GM21526 (cell line): ENCODE measurements around the gene POC1A.

Experiments used
- ATAC-seq: cut with Tn5 transposase; IDR thresholded peaks from one replicate; pipeline ENCODE4 v1.9.1; 2021; ENCODE audit warnings: moderate library complexity; ENCODE audit not compliant: unreplicated experiment, low FRiP score

Gene POC1A

DNA sequence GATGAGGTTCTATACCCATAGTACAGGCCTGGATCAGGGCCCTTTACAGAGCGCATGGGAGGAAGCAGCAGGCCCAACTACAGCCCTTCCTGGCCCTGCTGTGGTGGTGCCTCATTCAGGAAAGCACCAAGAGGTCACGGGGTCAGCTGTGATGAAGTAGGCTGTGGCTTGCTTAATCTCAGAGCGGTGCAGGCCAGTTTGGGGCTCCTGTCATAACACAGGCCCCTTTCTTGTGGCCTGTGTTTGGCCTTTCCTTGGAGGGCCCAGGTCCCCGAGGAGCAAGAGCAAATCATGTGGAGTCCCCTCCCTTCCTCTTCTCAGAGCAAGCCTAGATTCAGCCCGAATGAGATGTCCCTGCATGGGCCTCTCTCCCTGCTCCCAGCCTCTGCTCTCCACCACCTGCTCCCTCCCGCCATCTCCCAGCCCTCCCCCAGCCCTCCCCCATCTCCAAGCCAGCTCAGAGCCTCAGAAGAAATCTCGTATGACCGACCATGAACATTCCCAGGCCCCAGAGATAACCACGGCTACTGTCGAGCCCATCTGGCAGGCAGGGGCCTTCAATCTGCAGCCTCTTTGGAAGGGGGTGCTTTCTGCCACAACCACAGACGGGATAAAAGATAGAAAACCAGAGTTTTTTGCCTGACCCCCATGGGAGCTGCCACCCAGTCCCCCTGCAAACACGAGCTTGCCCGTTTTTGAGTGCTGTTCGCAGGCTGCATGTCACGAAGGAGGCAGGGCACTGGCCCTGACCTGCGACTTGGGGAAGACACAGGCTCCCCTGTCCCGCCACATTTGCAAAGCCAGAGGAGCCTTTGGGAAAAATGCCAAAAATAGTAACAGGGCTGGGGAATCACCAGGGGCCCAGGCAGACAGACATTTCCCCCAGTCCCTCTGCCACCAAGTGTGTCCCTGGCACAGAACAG lies 65.5 kb downstream of the POC1A start:
- no peak for ATAC-seq

DNA sequence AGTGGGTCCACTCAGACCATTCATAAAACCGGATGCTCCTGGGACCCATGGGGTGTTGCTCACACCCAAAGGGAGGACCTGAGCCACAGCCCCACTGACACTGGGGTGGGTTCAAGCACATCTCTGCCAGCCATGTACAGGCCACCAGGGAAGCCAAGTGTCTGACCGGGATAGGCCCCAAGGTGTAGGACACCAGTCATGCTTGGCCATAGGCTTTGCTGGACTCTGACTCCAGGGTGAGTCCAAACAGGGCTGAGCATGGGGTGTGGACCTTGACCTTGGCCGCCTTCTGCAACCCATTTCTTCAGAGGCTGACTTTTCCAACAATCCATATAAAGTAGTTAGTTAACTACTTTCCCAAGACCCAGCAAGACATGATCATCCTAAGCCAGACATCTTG lies 66.5 kb downstream of the POC1A start:
- no peak for ATAC-seq

DNA sequence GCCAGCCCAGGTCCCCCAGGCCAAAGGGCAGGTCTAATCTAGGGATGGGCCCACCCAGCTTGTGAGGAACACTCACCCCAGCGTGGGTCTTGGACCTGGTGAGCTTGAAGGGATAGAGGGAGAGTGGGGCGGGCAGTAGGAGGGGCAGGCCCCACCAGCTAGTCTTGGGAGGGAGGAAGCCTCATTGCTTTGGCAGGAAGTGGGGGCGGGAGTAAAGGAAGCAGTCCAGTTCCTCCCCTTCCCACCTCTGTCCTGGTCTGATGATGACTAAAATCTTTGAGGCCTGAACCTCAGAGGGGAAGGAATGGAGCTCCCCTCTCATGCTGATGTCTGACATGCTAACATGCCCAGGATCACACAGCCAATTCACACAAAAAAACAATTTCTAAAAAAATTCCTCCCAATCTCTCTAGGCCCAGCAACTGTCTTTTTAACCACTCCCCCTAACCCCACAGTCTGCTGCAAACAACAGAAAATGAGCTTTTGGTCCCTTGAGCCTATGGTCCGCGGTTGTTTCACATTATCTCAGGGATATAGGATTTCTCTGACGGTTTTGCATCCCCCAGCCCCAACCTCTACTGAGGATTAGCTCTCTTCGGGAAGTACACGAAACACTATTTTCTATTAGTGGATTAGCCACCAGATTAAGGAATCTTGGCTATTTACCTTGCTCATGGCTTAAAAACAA lies 67.1 kb downstream of the POC1A start:
- no peak for ATAC-seq

DNA sequence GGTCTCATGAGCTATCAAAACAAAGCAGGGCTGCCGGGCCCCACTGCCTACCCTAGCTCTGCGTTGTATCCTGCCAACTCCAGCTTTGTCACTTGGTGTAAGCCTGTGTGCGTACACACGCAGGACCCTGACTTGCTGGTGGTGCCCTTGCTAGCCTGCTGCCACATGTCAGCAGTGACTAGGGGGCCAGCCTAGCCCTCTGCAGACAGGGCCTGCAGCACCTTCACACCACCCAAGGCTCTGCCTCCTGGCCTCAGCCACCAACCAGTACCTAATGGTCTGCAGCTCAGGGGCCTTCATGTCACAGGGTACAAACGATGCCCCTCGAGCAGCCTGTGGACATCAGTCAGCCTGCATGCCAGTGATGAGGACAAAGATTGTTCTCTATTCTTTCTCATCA lies 67.8 kb downstream of the POC1A start:
- no peak for ATAC-seq

DNA sequence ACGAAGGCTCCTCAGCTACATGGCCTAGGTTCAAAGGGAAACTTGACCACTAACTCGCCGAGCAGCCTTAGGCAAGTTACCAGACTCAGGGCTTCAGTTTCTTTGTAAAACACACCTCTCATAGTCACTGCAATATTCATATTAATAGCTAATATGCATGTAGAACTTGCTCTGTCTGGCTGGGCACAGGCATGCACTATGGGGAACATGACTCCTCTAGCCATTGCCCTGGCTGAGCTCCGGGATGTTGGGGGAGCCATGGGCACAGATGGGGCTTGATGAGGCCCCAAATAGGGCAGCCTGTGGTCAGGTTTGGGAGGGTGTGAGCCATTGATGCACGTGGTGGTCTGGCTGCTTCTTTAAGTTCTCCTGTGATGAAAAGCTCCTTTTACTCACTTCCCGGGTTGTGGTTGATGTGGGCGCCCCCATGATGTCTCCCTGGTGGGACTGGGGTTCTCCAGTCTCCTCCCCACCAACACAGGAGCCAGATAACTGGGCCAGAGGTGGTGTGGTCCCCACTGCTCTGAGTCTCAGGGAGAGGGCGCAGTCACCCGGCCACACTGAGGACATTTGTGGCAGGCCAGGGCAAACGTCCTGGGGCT lies 68.4 kb downstream of the POC1A start:
- ATAC-seq, result no peak

DNA sequence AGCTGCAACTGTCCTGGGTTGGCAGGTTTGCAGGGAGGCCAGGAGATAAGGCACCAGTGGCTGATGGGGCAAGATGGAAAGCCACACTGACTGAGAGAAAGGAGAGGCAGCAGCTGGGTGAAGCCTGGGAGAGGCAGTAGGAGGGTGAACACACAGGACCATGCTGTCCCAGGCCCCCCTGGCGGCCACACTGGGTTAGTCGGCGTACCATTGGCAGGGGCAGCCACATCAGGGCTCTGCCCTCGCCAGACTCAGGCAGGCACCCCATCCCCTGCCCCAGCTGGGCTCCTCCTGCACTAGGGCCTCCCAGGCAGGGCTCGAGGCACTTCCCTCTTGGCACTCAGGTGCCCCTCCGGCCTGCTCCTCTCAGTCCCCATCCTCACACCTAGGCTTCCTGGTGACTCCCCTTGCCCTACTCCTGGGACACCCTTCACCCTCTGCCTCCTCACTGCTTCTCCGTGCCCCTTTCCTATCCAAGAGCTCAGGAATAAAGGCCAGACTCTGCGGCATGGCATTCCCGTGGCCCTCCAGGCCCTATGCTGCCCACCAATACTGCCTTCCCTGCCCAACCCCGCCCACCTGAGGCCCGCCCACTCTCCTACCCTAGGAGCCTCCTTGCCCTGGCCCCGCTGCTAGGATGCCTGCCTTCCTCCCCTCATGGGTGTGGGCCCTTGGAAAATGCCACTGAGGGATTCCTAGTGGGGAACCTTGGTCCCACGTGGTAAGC lies 69.1 kb downstream of the POC1A start:
- ATAC-seq, result no peak

DNA sequence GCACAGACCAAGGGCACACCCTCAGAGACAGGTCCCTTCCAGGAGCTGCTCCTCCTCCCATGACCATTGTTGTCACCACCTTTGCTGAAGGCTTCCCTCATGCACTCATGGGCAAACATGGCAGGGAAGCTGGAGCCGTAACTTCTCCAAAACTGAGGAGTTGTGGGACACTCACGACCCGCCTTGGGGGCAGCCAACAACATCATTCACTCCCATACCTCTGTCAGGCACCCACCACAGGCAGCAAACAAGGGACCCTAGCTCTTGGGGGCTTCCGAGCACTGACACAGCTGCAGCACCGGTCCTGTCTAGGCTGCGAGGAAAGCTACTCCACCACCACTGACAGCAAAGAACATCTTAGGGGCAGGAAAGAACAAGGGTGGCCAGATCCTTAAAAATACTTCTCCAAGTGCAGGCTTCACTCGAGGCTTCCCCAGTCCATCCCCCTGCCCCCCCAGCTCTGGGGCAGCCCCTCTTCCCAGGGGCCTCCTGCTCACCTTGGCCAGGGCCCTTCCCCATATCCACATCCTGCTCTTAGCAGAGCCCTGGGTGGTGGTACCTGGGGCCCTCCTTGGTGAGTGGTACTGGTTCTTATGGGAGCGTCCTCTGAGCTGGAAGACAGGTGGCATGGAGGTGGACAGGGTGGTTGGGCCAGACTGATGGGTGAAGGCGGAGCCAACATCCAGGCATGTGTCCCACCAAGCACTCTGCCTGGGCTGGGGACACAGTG lies 69.8 kb downstream of the POC1A start:
- no peak for ATAC-seq

DNA sequence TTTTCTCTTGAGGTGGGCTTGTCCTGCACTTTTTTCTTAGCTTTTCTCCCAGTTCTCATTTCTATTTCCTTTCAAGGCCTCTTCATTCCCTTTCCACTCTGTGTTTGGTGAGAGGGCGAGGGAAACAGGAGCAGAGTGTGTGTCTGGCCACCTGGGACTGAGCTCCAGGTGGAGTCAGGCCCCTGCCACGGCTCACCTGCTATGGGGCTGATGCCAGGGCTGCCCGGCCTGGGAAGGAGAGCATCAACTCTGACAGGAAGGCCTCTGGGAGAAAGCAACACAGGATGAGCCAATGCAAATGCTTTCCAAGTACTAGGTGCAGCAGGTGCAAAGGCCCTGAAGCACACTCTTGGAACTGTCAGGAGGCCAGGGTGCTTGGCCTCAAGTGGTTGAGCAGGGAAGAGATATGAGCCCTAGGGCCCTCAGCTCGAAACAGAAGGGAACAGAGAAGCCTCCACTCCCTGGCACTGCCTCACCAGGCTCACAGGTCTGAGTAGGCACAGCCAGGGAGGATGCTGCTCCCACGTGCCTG lies 70.6 kb downstream of the POC1A start:
- no peak for ATAC-seq

DNA sequence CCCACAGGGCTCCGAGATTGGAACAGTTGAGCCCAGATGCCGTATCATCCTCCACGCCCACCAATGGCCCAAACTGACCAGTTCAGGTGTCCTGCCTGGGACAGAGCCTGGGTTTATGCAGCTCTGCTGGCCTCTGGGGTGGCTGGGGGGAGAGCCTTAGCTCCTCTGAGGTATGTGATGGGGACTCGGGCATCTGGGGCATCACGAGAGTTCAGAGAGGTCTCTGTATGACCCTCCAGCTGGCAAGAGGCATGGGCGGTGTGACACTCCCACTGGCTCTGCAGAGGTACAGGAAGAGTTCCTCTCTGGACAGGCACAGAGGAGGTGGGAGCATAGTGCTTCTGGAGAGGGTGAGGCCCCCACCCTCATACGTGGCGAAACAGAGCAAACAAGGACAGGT lies 71.3 kb downstream of the POC1A start:
- ATAC-seq, result no peak

DNA sequence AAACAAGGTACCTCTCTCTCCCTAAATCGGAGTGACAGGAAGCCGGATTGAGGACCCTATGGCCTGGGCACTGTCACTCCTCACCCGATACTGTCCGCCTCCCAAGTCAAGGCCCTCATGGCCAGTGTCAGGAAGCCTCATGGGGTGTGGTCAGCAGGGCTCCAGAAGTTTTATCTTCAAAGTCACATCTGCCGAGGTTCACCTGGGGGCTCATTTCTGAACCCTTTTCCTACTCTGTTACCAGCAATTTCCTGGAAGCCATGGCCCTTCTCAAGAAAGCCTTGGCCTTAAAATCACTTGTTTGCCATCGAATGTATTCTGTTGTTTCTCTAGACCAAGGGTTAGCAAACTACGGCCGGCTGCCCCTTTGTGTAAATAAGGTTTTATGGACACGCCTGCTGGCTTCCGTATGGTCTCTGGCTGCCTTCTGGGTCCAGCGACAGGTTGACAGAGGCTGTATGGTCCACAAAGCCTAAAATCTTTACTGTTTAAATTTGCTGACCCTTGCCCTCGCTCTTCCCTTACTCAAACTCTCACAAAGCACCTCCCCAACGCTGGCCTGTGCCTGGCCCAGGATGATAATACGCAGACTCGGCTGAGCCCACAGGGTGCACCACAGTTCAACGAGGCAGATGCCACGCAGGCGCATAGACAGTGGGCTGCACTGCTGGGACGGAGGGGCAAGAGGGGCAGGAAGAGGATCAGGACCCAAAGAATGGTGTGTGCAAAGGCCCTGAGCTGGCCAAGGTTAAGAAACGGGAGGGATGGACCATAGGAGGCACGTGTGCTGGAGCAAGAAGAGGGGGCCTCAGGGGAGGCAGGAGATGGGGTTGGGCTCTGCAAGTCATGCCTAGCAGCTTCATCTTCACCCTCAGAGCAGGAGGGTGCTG lies 73.1 kb downstream of the POC1A start:
- ATAC-seq, result no peak

DNA sequence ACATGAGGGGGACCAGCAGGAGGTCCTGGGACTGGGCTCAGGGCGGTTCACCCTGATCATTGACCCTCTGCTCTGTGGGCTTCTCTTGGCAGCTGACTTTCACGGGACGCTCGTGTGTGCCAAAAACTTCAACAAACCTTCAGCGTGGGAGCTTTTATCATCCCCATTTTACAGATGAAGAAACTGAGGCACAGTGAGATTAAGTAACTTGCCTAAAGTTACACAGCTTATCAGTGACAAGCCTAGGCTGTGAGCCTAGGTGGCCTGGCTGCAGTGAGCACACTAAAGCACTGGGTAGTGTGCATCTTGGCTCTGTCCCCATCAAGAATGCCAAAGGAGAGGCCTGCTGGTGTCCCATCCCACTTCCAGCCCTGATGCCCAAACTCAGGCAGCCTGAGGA lies 74.3 kb downstream of the POC1A start:
- ATAC-seq, result no peak

DNA sequence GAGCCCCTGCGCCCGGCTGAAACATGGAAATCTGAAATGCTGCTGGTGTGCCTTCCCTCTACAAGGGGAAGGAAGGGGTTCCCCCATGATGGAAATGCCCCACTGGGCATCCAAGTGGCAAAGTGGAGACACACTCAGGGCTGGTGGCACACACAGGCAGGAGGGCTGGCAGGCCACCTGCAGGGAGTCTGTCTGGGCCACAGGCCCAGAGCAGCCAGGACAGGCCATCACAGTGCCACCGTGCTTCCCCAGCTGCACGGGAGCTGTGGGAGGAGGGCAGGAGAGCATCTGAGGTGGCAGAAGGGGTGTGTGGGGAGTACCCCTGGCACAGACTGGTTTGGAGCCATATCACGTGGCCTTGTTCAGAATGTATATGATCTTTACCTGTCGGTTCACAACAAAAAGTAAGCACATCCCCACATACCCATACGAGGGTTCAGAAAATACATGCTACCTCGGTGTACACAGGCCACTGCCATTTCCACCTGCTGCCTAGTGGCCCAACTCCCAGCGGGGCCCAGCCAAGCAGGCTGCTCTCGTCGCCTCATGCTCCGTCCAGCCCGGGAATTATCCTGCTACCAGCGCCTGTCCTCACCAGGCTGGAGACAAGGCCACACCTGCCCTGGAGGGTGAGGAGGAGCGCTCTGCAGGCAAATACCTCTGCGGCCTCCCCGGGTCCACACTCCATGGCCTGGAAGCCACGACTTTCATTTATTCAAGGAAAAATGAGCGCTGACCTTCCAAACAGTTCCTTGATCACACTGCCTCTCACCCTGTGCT lies 75.3 kb downstream of the POC1A start:
- ATAC-seq, result no peak

DNA sequence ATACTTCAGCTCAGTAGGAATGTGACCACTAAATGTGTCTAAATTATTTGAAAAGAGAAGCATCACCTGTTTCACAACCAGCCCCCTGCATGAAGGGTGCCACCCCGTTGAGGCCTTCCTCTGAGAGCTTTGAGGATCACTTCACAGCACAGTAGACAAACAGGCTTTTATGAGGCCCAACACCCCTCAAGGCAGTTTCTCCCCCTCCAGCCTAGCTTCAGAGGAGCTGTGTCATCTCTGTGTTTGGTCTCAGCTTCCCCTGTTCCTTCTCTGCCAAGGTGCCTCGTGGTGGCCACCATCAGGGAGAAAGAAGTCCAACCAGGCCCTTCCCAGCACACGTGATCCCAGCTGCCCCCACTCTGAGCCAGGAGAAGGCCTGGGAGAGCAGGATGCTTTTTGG lies 76.3 kb downstream of the POC1A start:
- no peak for ATAC-seq

DNA sequence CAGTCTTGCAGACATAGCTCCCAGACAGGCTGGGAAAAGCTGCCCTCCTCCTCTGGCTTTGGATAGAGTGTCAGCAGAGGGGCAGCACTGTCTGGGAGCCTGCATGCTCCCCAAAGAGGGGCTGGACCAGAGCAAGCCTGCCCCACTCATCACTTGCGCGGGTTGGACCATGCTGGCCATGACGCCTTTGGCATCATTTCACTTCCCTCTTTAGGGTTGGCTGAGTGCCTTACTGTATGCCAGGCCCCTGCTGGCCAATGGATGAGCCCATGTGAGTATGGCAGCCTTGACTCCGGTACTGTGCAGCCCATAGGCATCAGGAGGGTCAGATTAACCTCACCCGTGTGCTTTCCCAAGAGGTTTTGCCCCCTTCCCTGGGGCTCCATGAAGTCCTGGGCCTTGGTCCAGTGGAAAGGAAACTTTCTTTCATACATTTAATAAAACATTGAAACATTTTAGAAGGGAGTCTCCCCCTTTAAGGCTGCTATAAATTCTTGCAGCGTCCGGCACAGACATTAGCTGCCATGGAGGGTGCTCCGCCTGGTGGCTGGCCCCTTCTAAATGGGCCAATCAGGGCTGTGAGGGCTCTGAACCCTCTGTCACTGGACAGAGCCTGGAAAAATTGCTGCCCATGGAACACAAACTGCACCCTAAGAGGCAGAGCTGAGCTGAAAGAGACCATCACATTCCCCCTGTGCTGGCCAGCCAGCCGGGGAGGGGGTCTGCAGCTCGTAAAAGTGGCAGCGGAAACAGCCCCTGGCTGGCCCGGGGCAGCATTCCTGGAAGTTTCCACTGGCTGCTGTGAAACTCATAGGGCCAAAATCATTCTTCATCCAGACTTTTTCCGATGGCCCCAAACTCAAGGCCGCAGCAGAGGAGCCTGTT lies 77.1 kb downstream of the POC1A start:
- no peak for ATAC-seq

DNA sequence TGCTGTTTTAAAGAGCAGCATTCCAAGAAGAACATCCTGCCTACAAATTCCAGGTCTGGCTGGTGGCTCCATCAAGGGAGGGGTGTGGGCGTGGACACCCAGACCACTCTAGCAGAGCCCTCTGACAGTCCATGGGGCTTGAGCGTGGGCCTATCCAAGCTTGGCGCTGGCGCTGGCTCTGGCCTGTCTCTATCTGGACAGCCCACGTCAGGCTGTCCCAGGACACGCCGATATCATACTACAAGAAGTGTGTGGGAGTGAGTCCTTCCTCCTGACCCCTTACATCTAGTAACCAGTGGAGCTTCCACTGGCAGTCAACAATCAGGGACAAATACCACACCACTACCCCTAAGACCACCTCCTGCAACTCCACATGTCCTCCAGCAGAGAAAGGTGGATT lies 80.7 kb downstream of the POC1A start:
- no peak for ATAC-seq

DNA sequence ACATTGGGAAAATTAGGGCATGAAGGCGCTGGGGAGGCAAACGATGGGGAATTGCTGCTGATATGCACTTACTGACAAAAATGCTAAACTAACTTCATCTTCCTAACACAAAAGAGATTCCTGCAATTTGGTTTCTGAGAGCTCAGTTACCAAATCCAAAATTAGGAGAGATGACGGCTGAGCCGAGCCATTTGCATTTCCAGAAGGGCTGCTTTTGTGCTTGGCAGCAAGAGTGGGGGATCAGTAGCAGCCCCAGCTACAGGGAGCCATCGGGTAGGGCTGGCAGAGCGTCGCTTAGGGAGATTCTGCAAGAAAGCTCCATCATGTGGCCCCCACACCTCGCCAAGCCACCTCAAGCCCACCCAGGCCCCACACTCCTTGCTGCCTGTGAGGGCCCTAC lies 81.8 kb downstream of the POC1A start:
- no peak for ATAC-seq

DNA sequence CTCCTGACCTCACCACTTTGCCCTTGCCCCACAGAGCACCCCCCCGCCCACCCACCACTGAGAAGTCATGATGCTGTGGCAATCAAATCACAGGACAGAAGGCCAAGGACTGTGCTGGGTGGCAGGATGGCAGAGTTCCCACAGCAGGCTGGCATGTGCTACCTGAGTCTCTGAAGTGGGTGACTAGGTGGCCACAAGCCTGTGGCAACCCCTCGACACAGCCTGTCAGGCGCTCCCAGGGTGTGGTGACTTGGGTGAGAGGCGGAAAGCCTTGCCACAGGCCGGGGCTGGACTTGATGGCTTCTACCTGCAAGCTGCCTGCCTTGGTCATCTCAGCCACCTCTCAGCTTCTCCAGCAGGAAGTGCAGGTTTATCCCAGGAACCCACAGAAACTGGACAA lies 82.2 kb downstream of the POC1A start:
- ATAC-seq, result no peak
